Tibial nerve (tissue), 4 donors: ENCODE results near the gene HOXA1. TPM values are rescaled to one million over a fixed set of nuclear protein-coding genes. Genes with fewer than 3 reads are reported as not detected.
A peak's percentile ranks its signal among the peaks of the same experiment; 100 is the strongest.

Source experiments
- DNase-seq, 2 donors: peaks; one replicate each; pipeline ENCODE4 v3.0.0-alpha.2; 2019; ENCODE audit warnings: low spot score in 2 of 2
- H3K27ac ChIP-seq, 4 donors: fragments of 200-600 bp; sonication (generic) in 3 of 4; one replicate each; pipeline ENCODE4 v1.5.1; 2017 to 2019; ENCODE audit warnings: mild to moderate bottlenecking in 1 of 4
- H3K27me3 ChIP-seq, 2 donors: fragments of 200-600 bp; sonication (generic) in 1 of 2; one replicate each; pipeline versions ENCODE4 v1.5.1 to v1.6.0; 2017 to 2019
- H3K36me3 ChIP-seq, 3 donors: fragments of 200-600 bp; sonication (generic); one replicate each; pipeline ENCODE4 v1.5.1; 2018 to 2019
- H3K4me1 ChIP-seq, 4 donors: fragments of 200-600 bp; sonication (generic) in 3 of 4; one replicate each; pipeline ENCODE4 v1.5.1; 2017 to 2019
- H3K4me3 ChIP-seq, 4 donors: fragments of 200-600 bp; sonication (generic) in 3 of 4; one replicate each; pipeline ENCODE4 v1.5.1; 2017 to 2019; ENCODE audit warnings: mild to moderate bottlenecking in 1 of 4, moderate library complexity in 1 of 4
- H3K9me3 ChIP-seq, 4 donors: fragments of 200-600 bp; sonication (generic) in 3 of 4; one replicate each; pipeline ENCODE4 v1.5.1; 2017 to 2019
- EP300 ChIP-seq, 2 donors: sonication (generic); formaldehyde crosslinking; IDR thresholded peaks; one replicate each; pipeline ENCODE4 v1.6.1; 2017; ENCODE audit warnings: antibody characterized with exemption in 2 of 2, mild to moderate bottlenecking in 1 of 2
- POLR2A ChIP-seq, 2 donors: fragments of 450-650 bp; IDR thresholded peaks; one replicate each; pipeline ENCODE4 v1.6.1; 2017; ENCODE audit warnings: antibody characterized with exemption in 2 of 2, mild to moderate bottlenecking in 2 of 2, moderate library complexity in 2 of 2
- WGBS, 2 donors: methylation state at CpG; one replicate each; pipeline ENCODE4 v1.1.5; 2018; 5-methylcytosine and 5-hydroxymethylcytosine counted together
- total RNA-seq, 4 donors: library from RNA; depleted of rRNA; stranded (reverse); fragments of >200 nt; gene quantifications; one replicate each; pipeline ENCODE4 v1.1.0, GENCODE V29; 2016
- TF ChIP-seq, protein P1 (sequence below), 5 experiments: fragments of 200-600 bp in 3 of 5; fragments of 450-650 bp in 2 of 5; sonication (generic) in 3 of 5; IDR thresholded peaks; one replicate each; pipeline ENCODE4 v1.5.1; 2016 to 2019; ENCODE audit warnings: antibody characterized with exemption in 5 of 5, mild to moderate bottlenecking in 3 of 5, moderate library complexity in 2 of 5

HOXA1 gene
- total RNA-seq, 4 donors from 2014 or later = 0.44 to 2.1 (median 1.2) TPM

DNA sequence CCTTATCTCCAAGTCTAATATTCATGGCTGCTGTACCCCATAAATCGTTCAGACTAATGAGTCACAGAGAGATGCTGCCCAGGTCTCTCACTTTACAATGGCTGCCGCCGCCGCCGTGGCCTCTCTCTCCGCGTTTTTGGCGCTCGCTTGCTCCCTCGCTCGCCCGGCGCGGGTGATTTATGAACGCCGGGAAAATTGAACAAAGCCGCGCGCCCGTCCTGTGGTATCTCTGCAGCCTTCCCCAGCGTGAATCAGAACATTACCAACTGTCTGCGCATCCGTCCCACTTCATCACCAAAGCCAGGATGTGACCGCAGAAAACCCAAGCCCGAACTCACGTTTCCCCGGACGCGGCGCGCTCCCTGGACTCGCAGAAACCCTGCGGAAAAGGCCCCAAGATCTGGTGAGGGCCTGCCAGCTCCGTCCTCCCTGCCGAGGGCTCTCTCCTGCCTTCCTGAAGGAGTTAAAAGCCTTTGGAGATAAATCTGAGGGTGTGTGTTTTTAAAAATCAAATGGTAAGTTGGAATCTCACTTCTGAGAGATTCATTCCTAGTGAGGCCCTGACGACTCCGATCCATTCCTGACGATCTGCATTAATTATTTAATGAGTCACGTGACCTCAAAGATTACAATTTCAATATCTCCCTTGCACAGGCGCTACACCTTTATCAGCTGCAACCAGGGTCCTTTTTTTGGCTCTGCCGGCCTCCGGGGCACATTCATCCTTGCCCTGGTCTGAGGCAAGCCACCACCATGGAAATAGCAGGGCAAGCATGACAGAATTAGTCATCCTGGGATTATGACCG is 28.5 kb upstream of the HOXA1 start:
- Histone ChIP-seq H3K27ac (peak overlapping the region in 1 of 4 donors; percentile 59), H3K4me1 (peaks cover 0 to 67% (median 0%) of the 10 kb centered on the region in 4 donors), H3K27me3 (peaks cover 0 to 42% of the 10 kb centered on the region in 2 donors), H3K4me3 (no peak overlapping the region), H3K9me3 (no peaks in the 10 kb centered on the region), H3K36me3 (peaks cover 0 to 18% (median 0%) of the 10 kb centered on the region in 3 donors)
- TF ChIP-seq POLR2A (IDR thresholded peaks at IDR 0.05) (no peak), EP300 (IDR thresholded peaks at IDR 0.05) (no peak)
- TF ChIP-seq, protein P1, sequence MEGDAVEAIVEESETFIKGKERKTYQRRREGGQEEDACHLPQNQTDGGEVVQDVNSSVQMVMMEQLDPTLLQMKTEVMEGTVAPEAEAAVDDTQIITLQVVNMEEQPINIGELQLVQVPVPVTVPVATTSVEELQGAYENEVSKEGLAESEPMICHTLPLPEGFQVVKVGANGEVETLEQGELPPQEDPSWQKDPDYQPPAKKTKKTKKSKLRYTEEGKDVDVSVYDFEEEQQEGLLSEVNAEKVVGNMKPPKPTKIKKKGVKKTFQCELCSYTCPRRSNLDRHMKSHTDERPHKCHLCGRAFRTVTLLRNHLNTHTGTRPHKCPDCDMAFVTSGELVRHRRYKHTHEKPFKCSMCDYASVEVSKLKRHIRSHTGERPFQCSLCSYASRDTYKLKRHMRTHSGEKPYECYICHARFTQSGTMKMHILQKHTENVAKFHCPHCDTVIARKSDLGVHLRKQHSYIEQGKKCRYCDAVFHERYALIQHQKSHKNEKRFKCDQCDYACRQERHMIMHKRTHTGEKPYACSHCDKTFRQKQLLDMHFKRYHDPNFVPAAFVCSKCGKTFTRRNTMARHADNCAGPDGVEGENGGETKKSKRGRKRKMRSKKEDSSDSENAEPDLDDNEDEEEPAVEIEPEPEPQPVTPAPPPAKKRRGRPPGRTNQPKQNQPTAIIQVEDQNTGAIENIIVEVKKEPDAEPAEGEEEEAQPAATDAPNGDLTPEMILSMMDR (IDR thresholded peaks at IDR 0.05) = no peak
- WGBS, 2 donors = 83% methylated on average over 43 of the region's 43 CpGs
- no peak for DNase-seq

DNA sequence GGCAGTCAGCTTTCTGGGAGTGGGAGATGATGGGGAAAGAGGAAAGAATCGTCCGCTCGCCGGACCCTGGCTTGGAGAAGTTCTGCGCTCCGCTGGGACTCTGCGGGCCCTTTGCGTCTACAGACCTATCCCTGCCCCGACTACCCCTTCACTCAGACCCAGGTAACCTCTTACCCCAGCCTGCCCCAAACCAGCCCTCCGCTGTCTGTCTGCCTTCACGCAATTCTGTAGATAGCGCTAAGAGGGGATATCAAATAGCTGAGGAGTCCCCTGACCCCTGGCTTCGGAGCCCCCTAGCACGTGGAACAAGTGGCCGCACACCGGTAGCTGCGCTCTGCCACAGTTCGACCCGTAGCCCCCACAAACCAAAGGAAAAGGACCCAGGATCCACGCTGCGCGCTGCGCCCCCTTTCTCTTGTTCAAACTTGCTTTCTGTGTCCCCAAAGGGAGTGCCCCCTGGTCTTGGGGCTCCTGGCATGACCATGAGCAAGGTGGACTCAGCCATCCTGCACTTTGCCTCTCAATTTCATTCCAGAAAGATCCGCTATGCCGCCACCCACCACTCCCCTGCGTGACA is 27.8 kb upstream of the HOXA1 start:
- Histone ChIP-seq H3K4me1 (peaks cover 0 to 60% (median under 1%) of the 10 kb centered on the region in 4 donors), H3K27ac (peak overlapping the region in 2 of 4 donors; percentile 22 to 59), H3K36me3 (peaks cover 0 to 18% (median 0%) of the 10 kb centered on the region in 3 donors), H3K27me3 (peaks cover 0 to 34% of the 10 kb centered on the region in 2 donors), H3K9me3 (no peaks in the 10 kb centered on the region), H3K4me3 (peak overlapping the region in 1 of 4 donors; percentile 9)
- 75 to 78% methylated on average over 26 of the region's 26 CpGs for WGBS, 2 donors
- TF ChIP-seq, protein P1 (IDR thresholded peaks at IDR 0.05) = no peak
- TF ChIP-seq EP300 (IDR thresholded peaks at IDR 0.05) (no peak), POLR2A (IDR thresholded peaks at IDR 0.05) (no peak)
- DNase-seq = no peak

DNA sequence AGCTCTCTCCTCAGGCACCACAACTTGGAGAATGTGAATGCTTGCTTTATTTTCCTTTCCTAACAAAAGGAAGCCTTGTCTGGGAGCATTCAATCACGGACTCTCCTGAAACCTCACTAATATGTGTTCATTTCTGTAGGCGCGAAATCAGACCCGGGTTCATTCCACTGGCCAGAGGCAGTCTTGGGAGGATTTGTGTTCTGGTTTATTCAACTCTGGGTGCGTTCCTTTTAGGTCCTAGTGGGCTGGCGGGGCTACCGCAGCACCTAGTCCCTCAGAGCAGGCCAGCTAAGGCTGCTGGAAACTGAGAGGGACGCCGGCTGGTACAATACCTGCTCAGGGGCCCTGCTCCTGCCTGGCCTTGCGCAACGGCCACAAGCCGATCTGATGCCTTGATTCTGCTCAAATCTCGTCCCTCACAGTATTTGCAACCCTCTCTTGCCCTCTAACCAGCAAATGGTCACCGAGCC is 27.2 kb upstream of the HOXA1 start:
- H3K27me3 ChIP-seq = peaks cover 0 to 31% of the 10 kb centered on the region in 2 donors
- TF ChIP-seq, protein P1 (IDR thresholded peaks at IDR 0.05) = no peak
- TF ChIP-seq POLR2A (IDR thresholded peaks at IDR 0.05) (no peak), EP300 (IDR thresholded peaks at IDR 0.05) (no peak)
- peaks cover 0 to 56% (median 1%) of the 10 kb centered on the region in 4 donors for H3K4me1 ChIP-seq
- no peaks in the 10 kb centered on the region for H3K9me3 ChIP-seq
- 40 to 42% methylated on average over 13 to 14 of the region's 14 CpGs for WGBS, 2 donors
- DNase-seq = no peak
- peak overlapping the region in 2 of 4 donors; percentile 22 to 59 for H3K27ac ChIP-seq
- peak overlapping the region in 1 of 4 donors; percentile 9 for H3K4me3 ChIP-seq
- peaks cover 0 to 18% (median 0%) of the 10 kb centered on the region in 3 donors for H3K36me3 ChIP-seq

DNA sequence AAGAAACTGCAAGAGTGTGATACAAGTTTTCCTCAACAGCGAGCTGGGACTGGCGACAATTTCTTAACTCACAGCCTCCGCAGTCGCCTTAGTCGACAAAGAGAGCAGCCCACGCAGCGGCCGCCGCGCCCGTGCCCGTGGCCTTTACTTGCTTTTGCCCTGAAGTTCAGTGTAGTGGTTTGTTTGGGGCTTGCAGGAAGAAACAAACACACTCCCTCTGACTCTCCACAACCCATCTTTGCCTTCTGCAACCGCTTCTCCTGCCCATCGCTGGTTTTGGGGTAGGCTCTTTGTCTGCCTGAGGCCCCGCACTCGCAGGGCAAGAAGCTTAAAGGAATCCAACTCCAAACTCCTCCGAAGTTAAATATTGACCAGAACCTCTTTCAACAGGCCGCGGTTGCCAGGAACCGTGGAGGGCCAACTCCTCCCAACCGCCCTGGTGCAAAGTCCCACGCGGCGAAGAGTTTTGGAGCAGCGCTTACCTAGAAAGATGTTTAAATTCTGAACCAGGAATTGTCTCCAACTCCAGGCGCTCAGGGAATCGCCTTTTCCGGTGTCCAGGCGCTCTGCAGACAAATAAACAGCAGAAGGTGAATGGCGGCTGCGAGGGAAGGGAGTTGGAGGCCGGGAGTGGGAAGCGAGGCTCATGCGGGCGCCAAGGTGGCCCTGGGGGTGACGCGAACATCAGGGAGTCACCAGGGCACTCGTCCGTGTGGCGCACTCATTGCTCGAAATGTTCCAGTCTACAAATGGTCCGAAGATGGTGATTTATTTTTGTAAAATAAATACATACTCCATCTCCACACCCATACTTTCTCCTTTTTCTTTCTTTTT is 26.5 kb upstream of the HOXA1 start:
- Histone ChIP-seq H3K4me1 (peaks cover 0 to 56% (median 1%) of the 10 kb centered on the region in 4 donors), H3K9me3 (no peaks in the 10 kb centered on the region), H3K27ac (peak overlapping the region in 1 of 4 donors; percentile 59), H3K27me3 (peaks cover 0 to 32% of the 10 kb centered on the region in 2 donors), H3K36me3 (peaks cover 0 to 25% (median 0%) of the 10 kb centered on the region in 3 donors), H3K4me3 (no peak overlapping the region)
- 61 to 62% methylated on average over 42 of the region's 42 CpGs for WGBS, 2 donors
- DNase-seq = no peak
- TF ChIP-seq, protein P1 (IDR thresholded peaks at IDR 0.05) = no peak
- no peak for TF ChIP-seq POLR2A (IDR thresholded peaks at IDR 0.05)
- no peak for TF ChIP-seq EP300 (IDR thresholded peaks at IDR 0.05)
